ENCODE measurements around the gene SLC5A7. TPM values are rescaled to one million over a fixed set of nuclear protein-coding genes. Genes with fewer than 3 reads are reported as not detected.

The SLC5A7 gene
- not detected for total RNA-seq

GRCh38 chr2:107986278-107987217 is at the start of gene SLC5A7:
SLC5A7 (plus strand) TSS chr2:107986524; CDS start chr2:107988156, 1,632 bp downstream.
- Histone ChIP-seq H3K4me1 (peaks cover 7% of the 10 kb centered on the region), H3K27me3 (peaks cover 19% of the 10 kb centered on the region), H3K27ac (no peak within 1 kb of the TSS), H3K36me3 (no peaks in the 10 kb centered on the region), H3K4me3 (peak within 1 kb of the TSS; percentile 17), H3K9me3 (no peaks in the 10 kb centered on the region)
- DNase-seq (ENCODE audit: low spot score in 2 of 2): no peak
- WGBS: 2% methylated on average over 64 of the region's 75 CpGs
- TF ChIP-seq POLR2A (IDR thresholded peaks at IDR 0.05) (no peak), EP300 (IDR thresholded peaks at IDR 0.05) (no peak), CTCF (IDR thresholded peaks at IDR 0.05) (no peak), POLR2AphosphoS5 (IDR thresholded peaks at IDR 0.05) (no peak)

GRCh38 chr2:107961395-107961794 is 24.9 kb upstream of the SLC5A7 start:
- TF ChIP-seq CTCF (IDR thresholded peaks at IDR 0.05): no peak
- TF ChIP-seq POLR2A (IDR thresholded peaks at IDR 0.05): no peak
- no peak for TF ChIP-seq POLR2AphosphoS5 (IDR thresholded peaks at IDR 0.05)
- no peak for TF ChIP-seq EP300 (IDR thresholded peaks at IDR 0.05)
- Histone ChIP-seq H3K9me3 (no peaks in the 10 kb centered on the region), H3K4me1 (no peaks in the 10 kb centered on the region), H3K27me3 (no peaks in the 10 kb centered on the region), H3K4me3 (no peak overlapping the region), H3K27ac (no peak overlapping the region), H3K36me3 (no peaks in the 10 kb centered on the region)
- DNase-seq (ENCODE audit: low spot score in 2 of 2): no peak
- 52% methylated on average over 4 of the region's 4 CpGs for WGBS

- TF ChIP-seq POLR2AphosphoS5 (IDR thresholded peaks at IDR 0.05) (no peak), POLR2A (IDR thresholded peaks at IDR 0.05) (no peak), CTCF (IDR thresholded peaks at IDR 0.05) (no peak), EP300 (IDR thresholded peaks at IDR 0.05) (no peak)
- H3K27me3 ChIP-seq: no peaks in the 10 kb centered on the region
- H3K4me1 ChIP-seq: no peaks in the 10 kb centered on the region
- no peaks in the 10 kb centered on the region for H3K36me3 ChIP-seq
- 57% methylated on average over 1 of the region's 1 CpG for WGBS
- H3K4me3 ChIP-seq: no peak overlapping the region
- H3K27ac ChIP-seq: no peak overlapping the region
- H3K9me3 ChIP-seq: no peaks in the 10 kb centered on the region
- DNase-seq (ENCODE audit: low spot score in 2 of 2): no peak
Observed at GRCh38 chr2:107964185-107964584, 22.1 kb upstream of the SLC5A7 start.

DNA sequence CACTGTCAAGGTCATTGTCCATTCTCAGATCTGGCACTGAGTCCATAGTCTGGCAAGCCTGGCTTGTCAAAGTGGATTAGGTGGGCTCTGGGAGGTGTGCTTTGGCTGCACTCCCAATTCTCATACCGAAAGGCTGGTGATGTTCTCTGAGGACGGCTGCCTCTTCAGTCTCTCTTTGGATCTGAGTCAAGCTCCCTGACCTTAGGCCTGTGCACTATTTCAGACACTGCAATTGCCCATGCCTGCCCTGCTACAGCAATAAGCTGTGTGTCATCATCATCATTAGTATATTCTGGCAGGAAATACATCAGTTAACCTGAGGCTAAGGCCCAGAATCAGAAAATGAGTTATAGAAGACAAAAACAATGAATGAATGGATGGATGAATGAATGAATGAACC is 1.6 kb upstream of the SLC5A7 start:
- WGBS: 60% methylated on average over 2 of the region's 2 CpGs
- no peak overlapping the region for H3K4me3 ChIP-seq
- H3K4me1 ChIP-seq: peaks cover 7% of the 10 kb centered on the region
- peaks cover 19% of the 10 kb centered on the region for H3K27me3 ChIP-seq
- H3K27ac ChIP-seq: no peak overlapping the region
- no peaks in the 10 kb centered on the region for H3K9me3 ChIP-seq
- DNase-seq (ENCODE audit: low spot score in 2 of 2): no peak
- no peak for TF ChIP-seq POLR2AphosphoS5 (IDR thresholded peaks at IDR 0.05)
- TF ChIP-seq POLR2A (IDR thresholded peaks at IDR 0.05): no peak
- TF ChIP-seq CTCF (IDR thresholded peaks at IDR 0.05): no peak
- no peak for TF ChIP-seq EP300 (IDR thresholded peaks at IDR 0.05)
- no peaks in the 10 kb centered on the region for H3K36me3 ChIP-seq

- Histone ChIP-seq H3K9me3 (no peaks in the 10 kb centered on the region), H3K4me3 (no peak overlapping the region), H3K27ac (no peak overlapping the region), H3K4me1 (peaks cover 7% of the 10 kb centered on the region), H3K36me3 (no peaks in the 10 kb centered on the region), H3K27me3 (peaks cover 19% of the 10 kb centered on the region)
- 95% methylated on average over 10 of the region's 10 CpGs for WGBS
- no peak for DNase-seq (ENCODE audit: low spot score in 2 of 2)
- TF ChIP-seq POLR2A (IDR thresholded peaks at IDR 0.05) (no peak), CTCF (IDR thresholded peaks at IDR 0.05) (no peak), EP300 (IDR thresholded peaks at IDR 0.05) (no peak), POLR2AphosphoS5 (IDR thresholded peaks at IDR 0.05) (no peak)
Observed at GRCh38 chr2:107988108-107988507, 1.8 kb downstream of the SLC5A7 start.

All from suprapubic skin (tissue), 4 donors.